ENCODE measurements around the gene NUP188. TPM values are rescaled to one million over a fixed set of nuclear protein-coding genes. Genes with fewer than 3 reads are reported as not detected.

The NUP188 gene
- total and polyA plus RNA-seq, 2 of the 13 experiments (the other 11 are each of a cell fraction or from before 2014, with no cell fraction given): 28.0 to 38.5 TPM

DNA sequence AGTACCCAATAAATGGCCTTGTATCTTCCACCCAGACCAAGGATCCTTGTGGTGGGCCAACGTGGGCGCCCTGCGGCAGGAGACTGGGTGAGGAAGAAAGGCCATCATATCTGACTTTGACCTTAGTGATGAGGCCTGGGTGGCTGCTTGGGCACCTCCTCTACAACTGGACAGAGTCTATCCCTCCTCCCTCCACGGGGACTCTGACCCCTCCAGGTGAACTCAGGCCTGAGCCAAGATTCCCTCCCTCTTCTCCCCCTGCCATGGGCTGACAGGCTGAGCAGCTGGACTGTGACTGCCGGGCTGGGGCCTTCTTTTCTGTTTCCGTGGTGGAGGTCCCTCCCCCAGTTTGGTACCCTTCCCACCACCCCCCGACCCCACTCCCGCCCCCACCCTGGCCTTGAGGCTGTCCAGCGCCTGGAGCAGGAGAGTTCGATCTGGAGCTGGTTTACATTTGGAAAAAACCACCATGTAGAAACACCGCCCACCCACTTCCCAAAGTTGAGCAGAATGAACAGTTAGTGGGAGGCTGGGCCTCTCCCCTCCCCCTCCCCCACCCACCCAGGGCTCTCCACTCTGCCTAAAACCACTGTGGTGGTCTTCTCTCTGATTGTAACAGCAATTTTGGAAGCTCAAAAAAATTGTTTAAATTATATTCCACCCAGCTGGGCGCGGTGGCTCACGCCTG is 28.0 kb upstream of the NUP188 start (continued):
- TF ChIP-seq, protein P1, sequence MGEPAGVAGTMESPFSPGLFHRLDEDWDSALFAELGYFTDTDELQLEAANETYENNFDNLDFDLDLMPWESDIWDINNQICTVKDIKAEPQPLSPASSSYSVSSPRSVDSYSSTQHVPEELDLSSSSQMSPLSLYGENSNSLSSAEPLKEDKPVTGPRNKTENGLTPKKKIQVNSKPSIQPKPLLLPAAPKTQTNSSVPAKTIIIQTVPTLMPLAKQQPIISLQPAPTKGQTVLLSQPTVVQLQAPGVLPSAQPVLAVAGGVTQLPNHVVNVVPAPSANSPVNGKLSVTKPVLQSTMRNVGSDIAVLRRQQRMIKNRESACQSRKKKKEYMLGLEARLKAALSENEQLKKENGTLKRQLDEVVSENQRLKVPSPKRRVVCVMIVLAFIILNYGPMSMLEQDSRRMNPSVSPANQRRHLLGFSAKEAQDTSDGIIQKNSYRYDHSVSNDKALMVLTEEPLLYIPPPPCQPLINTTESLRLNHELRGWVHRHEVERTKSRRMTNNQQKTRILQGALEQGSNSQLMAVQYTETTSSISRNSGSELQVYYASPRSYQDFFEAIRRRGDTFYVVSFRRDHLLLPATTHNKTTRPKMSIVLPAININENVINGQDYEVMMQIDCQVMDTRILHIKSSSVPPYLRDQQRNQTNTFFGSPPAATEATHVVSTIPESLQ (CRISPR knock-in tag; conservative IDR thresholded peaks at IDR 0.05): no peak
- TF ChIP-seq PHB2 (IDR thresholded peaks at IDR 0.05; ENCODE audit: partially characterized antibody) (no peak), SMARCC2 (IDR thresholded peaks at IDR 0.05) (no peak), LRRFIP1 (CRISPR knock-in tag; conservative IDR thresholded peaks at IDR 0.05) (no peak), HNF4A (CRISPR knock-in tag; IDR thresholded peaks at IDR 0.05) (peak; percentile 87), NFE2 (CRISPR knock-in tag; IDR thresholded peaks at IDR 0.05) (no peak), ATRX (CRISPR knock-in tag; IDR thresholded peaks at IDR 0.05; ENCODE audit: borderline replicate concordance) (no peak), MLX (CRISPR knock-in tag; IDR thresholded peaks at IDR 0.05) (no peak), TFDP1 (CRISPR knock-in tag; IDR thresholded peaks at IDR 0.05; ENCODE audit: borderline replicate concordance) (peak; percentile 45; the same call in 1 of the 2 replicates)
- TF ChIP-seq, protein P2, sequence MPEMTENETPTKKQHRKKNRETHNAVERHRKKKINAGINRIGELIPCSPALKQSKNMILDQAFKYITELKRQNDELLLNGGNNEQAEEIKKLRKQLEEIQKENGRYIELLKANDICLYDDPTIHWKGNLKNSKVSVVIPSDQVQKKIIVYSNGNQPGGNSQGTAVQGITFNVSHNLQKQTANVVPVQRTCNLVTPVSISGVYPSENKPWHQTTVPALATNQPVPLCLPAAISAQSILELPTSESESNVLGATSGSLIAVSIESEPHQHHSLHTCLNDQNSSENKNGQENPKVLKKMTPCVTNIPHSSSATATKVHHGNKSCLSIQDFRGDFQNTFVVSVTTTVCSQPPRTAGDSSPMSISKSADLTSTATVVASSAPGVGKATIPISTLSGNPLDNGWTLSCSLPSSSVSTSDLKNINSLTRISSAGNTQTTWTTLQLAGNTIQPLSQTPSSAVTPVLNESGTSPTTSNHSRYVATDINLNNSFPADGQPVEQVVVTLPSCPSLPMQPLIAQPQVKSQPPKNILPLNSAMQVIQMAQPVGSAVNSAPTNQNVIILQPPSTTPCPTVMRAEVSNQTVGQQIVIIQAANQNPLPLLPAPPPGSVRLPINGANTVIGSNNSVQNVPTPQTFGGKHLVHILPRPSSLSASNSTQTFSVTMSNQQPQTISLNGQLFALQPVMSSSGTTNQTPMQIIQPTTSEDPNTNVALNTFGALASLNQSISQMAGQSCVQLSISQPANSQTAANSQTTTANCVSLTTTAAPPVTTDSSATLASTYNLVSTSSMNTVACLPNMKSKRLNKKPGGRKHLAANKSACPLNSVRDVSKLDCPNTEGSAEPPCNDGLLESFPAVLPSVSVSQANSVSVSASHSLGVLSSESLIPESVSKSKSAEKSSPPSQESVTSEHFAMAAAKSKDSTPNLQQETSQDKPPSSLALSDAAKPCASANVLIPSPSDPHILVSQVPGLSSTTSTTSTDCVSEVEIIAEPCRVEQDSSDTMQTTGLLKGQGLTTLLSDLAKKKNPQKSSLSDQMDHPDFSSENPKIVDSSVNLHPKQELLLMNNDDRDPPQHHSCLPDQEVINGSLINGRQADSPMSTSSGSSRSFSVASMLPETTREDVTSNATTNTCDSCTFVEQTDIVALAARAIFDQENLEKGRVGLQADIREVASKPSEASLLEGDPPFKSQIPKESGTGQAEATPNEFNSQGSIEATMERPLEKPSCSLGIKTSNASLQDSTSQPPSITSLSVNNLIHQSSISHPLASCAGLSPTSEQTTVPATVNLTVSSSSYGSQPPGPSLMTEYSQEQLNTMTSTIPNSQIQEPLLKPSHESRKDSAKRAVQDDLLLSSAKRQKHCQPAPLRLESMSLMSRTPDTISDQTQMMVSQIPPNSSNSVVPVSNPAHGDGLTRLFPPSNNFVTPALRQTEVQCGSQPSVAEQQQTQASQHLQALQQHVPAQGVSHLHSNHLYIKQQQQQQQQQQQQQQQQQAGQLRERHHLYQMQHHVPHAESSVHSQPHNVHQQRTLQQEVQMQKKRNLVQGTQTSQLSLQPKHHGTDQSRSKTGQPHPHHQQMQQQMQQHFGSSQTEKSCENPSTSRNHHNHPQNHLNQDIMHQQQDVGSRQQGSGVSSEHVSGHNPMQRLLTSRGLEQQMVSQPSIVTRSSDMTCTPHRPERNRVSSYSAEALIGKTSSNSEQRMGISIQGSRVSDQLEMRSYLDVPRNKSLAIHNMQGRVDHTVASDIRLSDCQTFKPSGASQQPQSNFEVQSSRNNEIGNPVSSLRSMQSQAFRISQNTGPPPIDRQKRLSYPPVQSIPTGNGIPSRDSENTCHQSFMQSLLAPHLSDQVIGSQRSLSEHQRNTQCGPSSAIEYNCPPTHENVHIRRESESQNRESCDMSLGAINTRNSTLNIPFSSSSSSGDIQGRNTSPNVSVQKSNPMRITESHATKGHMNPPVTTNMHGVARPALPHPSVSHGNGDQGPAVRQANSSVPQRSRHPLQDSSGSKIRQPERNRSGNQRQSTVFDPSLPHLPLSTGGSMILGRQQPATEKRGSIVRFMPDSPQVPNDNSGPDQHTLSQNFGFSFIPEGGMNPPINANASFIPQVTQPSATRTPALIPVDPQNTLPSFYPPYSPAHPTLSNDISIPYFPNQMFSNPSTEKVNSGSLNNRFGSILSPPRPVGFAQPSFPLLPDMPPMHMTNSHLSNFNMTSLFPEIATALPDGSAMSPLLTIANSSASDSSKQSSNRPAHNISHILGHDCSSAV (CRISPR knock-in tag; IDR thresholded peaks at IDR 0.05; ENCODE audit: borderline replicate concordance): no peak
- TF ChIP-seq, protein P3, sequence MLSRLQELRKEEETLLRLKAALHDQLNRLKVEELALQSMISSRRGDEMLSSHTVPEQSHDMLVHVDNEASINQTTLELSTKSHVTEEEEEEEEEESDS (CRISPR knock-in tag; IDR thresholded peaks at IDR 0.05; ENCODE audit: borderline replicate concordance): no peak
- TF ChIP-seq, protein P4, sequence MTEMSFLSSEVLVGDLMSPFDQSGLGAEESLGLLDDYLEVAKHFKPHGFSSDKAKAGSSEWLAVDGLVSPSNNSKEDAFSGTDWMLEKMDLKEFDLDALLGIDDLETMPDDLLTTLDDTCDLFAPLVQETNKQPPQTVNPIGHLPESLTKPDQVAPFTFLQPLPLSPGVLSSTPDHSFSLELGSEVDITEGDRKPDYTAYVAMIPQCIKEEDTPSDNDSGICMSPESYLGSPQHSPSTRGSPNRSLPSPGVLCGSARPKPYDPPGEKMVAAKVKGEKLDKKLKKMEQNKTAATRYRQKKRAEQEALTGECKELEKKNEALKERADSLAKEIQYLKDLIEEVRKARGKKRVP (CRISPR knock-in tag; IDR thresholded peaks at IDR 0.05): no peak

Data from HepG2 (cell line).